GM19035 (cell line): Measurements from ENCODE around the gene TEKT3.

Source experiments
- ATAC-seq: cut with Tn5 transposase; IDR thresholded peaks from one replicate; pipeline ENCODE4 v1.9.1; 2021; ENCODE audit not compliant: unreplicated experiment

The TEKT3 gene

GRCh38 chr17:15350777-15351477 is 9.5 kb upstream of the TEKT3 start:
- ATAC-seq, result no peak

- ATAC-seq, result no peak
These were observed 7.7 kb upstream of the TEKT3 start for GRCh38 chr17:15349119-15349518.

- ATAC-seq, result no peak
These were observed 6.6 kb upstream of the TEKT3 start for GRCh38 chr17:15348021-15348420.

GRCh38 chr17:15346066-15346595 is 4.7 kb upstream of the TEKT3 start:
- no peak for ATAC-seq

GRCh38 chr17:15343749-15344148 is 2.4 kb upstream of the TEKT3 start:
- ATAC-seq, result no peak

- ATAC-seq, result no peak
These were observed 1.1 kb upstream of the TEKT3 start for GRCh38 chr17:15342460-15342859.

GRCh38 chr17:15341966-15342365 is 569 bp upstream of the TEKT3 start:
- no peak for ATAC-seq

GRCh38 chr17:15340966-15341365 is 431 bp downstream of the TEKT3 start:
- no peak for ATAC-seq

GRCh38 chr17:15335446-15335845 is 6.0 kb downstream of the TEKT3 start:
- ATAC-seq, result no peak

- ATAC-seq, result no peak
These were observed 7.1 kb downstream of the TEKT3 start for GRCh38 chr17:15334266-15334665.

- no peak for ATAC-seq
These were observed 9.1 kb downstream of the TEKT3 start for GRCh38 chr17:15332338-15332737.

- no peak for ATAC-seq
These were observed 18.3 kb downstream of the TEKT3 start for GRCh38 chr17:15323131-15323530.

- no peak for ATAC-seq
These were observed 19.7 kb downstream of the TEKT3 start for GRCh38 chr17:15321556-15322251.

- no peak for ATAC-seq
These were observed 21.9 kb downstream of the TEKT3 start for GRCh38 chr17:15319452-15320010.

- no peak for ATAC-seq
These were observed 29.4 kb downstream of the TEKT3 start for GRCh38 chr17:15311996-15312395.

GRCh38 chr17:15309793-15310192 is 31.6 kb downstream of the TEKT3 start:
- ATAC-seq, result no peak

- ATAC-seq, result no peak
These were observed 32.2 kb downstream of the TEKT3 start for GRCh38 chr17:15309236-15309635.

- ATAC-seq, result no peak
These were observed 32.6 kb downstream of the TEKT3 start for GRCh38 chr17:15308758-15309157.

GRCh38 chr17:15307710-15308111 is 33.7 kb downstream of the TEKT3 start:
- no peak for ATAC-seq

GRCh38 chr17:15303851-15304250 is 37.5 kb downstream of the TEKT3 start:
- ATAC-seq, result no peak

GRCh38 chr17:15303268-15303667 is 38.1 kb downstream of the TEKT3 start:
- ATAC-seq, result no peak

GRCh38 chr17:15301845-15302244 is 39.6 kb downstream of the TEKT3 start:
- ATAC-seq, result no peak
